GM18499 (cell line): ENCODE measurements around the gene UNC5A.

Experiments used
- ATAC-seq: cut with Tn5 transposase; IDR thresholded peaks from one replicate; pipeline ENCODE4 v1.9.1; 2021; ENCODE audit warnings: moderate number of reproducible peaks; ENCODE audit not compliant: insufficient read depth, unreplicated experiment

UNC5A gene

GRCh38 chr5:176912115-176912514, 101.8 kb downstream of the UNC5A start:
- no peak for ATAC-seq

- ATAC-seq, result no peak
Observed at GRCh38 chr5:176915906-176916305, 105.5 kb downstream of the UNC5A start.

- no peak for ATAC-seq
Observed at GRCh38 chr5:176916337-176916736, 106.0 kb downstream of the UNC5A start.

- ATAC-seq, result no peak
Observed at GRCh38 chr5:176918613-176919012, 108.3 kb downstream of the UNC5A start.

GRCh38 chr5:176921714-176922113, 111.4 kb downstream of the UNC5A start:
- no peak for ATAC-seq

GRCh38 chr5:176922817-176923216, 112.5 kb downstream of the UNC5A start:
- no peak for ATAC-seq

GRCh38 chr5:176927562-176927961, 117.2 kb downstream of the UNC5A start:
- no peak for ATAC-seq

- no peak for ATAC-seq
Observed at GRCh38 chr5:176929654-176930053, 119.3 kb downstream of the UNC5A start.
